ENCODE data around the gene SPTBN4.
"Not testable (repeated sequence)": the region's sequence is repeated elsewhere in the genome, so short reads cannot be mapped to it uniquely, and the experiment has no call there.

SPTBN4 gene

DNA sequence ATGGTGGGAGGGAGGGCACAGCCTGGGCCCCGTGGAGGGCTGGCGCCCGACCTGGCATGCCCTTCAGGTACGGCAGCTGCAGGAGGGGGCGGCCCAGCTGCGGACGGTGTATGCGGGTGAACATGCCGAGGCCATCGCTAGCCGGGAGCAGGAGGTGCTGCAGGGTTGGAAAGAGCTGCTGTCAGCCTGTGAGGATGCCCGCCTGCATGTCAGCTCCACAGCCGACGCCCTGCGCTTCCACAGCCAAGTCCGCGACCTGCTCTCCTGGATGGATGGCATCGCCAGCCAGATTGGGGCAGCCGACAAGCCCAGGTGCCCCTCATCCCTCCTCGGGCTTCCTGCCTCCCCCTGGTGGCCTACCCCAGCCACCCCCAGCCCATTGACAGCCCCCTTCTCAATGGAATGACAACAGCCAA is 93.3 kb downstream of the SPTBN4 start:
- no peak for DNase-seq (ENCODE audit: low read depth in 2 of 2)

DNA sequence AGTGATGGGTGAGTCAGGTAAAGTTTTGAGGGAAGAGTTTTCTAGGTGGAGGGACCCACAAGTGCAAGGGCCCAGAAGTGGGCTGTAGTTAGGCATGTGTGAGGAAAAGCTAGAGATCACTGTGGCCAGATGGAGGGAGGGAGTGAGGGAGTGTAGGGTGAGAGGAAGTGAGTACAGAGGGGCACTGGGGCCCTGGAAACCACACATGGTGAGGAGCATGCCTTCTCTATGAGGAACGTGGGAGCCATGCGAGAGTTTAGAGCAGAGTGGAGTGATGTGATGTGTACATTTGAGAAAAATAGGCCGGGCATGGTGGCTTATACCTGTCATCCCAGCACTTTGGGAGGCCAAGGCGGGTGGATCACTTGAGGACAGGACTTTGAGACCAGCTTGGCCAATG is 95.1 kb downstream of the SPTBN4 start:
- no peak for DNase-seq (ENCODE audit: low read depth in 2 of 2)

DNA sequence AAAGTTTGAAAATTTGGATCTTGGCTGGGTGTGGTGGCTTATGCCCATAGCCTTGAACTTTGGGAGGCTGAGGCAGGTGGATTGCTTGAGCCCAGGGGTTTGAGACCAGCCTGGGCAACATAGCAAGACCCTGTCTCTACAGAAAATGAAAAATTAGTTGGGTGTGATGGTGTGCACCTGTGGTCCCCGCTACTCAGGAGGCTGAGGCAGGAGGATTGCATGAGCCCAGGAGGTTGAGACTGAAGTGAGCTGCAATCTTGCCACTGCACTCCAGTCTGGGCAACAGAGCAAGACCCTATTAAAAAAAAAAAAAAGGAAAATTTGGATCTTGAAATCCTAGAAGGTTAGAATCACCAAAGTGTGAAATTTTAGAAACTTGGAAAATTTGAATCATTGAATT is 97.7 kb downstream of the SPTBN4 start:
- not testable (repeated sequence) for DNase-seq (ENCODE audit: low read depth in 2 of 2)

DNA sequence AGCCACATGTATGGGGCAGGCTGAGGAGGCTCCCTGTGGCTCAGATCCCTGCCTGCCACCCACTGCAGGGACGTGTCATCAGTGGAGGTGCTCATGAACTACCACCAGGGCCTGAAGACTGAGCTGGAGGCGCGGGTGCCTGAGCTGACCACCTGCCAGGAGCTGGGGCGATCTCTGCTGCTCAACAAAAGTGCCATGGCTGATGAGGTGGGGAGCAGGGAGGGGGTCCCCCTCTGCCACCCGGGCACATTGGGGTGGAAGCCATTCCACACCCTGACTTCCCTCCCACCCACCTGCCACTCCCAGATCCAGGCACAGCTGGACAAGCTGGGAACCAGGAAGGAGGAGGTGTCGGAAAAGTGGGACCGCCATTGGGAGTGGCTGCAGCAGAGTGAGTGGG is 98.6 kb downstream of the SPTBN4 start:
- DNase-seq (ENCODE audit: low read depth in 2 of 2): no peak

DNA sequence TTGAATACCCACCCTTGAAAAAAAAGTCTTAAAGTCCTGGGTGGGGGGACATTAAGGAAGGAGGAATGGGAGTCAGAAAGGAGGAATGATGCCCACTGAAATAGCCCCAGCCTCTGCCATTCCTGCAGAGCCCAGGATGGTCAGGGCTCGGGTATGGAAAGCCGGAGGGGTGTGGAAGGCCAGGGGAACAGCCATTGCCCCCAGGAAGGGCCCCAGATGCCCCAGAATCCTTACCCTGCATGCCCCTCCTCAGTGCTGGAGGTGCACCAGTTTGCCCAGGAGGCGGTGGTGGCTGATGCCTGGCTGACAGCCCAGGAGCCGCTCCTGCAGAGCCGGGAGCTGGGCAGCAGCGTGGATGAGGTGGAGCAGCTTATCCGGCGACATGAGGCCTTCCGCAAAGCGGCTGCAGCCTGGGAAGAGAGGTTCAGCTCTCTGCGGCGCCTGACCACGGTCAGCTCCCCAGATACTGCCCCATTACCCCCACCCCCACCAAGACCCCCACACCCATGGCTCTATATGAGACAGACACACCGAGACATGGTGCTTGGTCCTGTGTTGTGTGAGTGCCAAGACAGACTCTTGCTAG is 99.2 kb downstream of the SPTBN4 start:
- DNase-seq (ENCODE audit: low read depth in 2 of 2): no peak

DNA sequence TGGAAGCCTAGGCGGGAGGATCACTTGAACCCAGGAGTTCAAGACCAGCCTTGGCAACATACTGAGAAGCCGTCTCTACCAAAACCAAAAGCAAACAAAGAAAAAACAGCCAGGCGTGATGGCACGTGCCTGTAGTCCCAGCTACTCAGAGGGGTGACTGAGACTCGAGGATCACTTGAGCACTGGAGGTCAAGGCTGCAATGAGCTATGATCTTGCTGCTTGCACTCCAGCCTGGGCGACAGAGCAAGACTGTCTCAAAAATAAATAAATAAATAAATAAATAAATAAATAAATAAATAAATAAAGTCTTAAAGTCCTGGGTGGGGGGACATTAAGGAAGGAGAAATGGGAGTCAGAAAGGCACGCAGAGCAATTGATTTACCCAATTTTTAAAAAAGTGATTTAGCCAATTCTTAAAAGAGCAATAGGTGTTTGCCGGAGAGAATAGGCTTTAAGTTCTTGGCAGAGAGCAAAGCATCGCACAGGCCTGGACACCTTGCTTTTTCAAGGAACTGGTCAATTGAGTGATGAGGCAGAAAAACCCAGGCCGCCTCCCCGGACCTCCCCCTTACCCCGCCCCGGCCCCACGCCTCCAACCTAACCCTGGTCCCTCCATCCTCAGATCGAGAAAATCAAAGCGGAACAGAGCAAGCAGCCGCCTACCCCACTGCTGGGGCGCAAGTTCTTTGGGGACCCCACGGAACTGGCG is 100.4 kb downstream of the SPTBN4 start:
- no peak for DNase-seq (ENCODE audit: low read depth in 2 of 2)

DNA sequence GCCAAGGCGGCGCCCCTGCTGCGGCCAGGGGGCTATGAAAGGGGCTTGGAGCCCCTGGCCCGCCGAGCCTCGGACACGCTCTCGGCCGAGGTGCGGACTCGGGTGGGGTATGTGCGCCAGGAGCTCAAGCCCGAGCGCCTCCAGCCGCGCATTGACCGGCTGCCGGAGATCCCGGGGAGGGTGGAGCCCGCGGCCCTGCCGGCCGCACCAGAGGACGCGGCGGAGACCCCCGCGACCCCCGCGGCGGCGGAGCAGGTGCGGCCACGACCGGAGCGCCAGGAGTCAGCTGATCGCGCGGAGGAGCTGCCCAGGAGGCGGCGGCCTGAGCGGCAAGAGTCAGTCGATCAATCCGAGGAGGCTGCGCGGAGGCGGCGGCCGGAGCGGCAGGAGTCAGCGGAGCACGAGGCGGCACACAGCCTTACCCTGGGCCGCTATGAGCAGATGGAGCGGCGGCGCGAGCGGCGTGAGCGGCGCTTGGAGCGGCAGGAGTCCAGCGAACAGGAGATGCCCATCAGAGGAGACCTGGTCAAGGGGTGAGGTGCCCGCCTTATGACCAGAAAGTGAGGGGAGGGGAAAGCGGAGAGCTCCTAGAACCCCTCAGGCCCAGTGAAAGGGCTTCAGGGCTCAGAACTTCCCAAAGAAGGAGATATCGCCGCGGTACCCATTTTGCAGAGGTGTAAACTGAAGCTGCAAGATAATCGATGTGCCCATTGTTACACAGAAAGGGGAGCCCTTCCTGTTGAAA is 101.1 kb downstream of the SPTBN4 start:
- DNase-seq (ENCODE audit: low read depth in 2 of 2): no peak

DNA sequence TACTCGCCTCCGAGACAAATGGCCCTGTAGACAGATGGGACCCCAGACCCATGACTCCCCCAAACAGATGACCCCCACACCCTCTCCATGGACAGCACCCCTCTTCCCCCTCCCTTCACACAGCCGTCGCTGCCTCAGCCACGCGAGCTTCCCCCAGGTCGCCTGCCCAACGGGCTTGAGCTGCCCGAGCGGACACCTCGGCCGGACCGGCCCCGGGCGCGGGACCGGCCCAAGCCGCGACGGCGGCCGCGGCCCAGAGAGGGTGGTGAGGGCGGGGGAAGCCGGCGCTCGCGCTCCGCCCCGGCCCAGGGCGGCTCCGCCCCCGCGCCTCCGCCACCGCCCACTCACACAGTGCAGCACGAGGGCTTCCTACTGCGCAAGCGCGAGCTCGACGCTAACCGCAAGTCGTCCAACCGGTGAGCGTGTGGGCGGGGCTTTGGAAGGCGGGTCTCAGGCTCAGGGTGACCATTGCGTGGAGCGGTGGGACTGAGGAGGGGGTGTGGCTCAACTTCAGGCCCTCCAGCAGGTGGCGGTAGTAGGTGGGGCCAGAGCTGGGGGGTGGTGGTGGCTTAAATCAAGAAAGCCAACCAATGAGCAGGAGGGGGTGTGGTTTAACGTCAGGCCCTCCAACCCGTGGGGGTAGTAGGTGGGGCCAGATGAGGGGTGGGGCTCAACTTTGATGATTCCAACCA is 103.7 kb downstream of the SPTBN4 start:
- DNase-seq (ENCODE audit: low read depth in 2 of 2): peak; percentile 83 to 89

DNA sequence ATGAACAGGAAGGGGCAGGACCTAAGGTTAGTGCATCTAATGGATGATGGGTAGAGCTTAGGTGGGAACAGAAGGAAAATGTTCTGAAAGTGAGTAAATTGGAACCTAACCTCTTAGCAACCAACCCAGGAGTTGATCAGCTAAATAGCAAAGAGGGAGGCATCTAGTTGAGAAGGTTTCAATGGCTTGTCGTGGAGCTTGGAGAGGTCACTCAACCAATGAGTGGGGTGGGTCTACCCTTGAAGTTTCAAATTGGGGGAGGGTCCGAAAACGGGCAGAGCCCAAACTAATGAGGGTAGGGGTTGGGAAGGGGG is 104.2 kb downstream of the SPTBN4 start:
- no peak for DNase-seq (ENCODE audit: low read depth in 2 of 2)

DNA sequence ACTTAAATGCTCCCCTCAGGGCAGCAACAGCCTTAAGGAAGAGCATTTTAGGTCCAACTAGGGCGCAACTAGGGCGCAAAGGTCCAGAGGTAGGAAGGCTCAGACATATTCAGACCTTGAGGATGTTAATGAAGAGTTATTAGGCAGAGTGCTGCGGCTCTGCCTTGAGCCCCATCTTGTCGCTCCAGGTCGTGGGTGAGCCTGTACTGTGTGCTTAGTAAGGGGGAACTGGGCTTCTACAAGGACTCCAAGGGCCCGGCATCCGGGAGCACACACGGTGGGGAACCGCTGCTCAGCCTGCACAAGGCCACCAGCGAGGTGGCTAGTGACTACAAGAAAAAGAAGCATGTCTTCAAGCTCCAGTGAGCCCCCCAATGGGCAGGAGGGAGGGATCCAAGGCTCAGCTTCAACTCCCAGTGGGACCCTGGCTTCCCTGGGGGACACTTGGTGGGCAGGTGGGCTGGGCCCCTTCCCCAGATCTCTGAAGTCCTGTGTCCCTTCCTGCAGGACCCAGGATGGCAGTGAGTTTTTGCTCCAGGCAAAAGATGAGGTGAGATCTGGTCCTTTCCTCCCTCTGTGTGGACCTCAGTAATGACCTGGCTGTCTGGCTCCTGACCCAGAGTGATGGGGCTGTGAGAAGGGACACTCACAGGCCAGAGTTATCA is 105.2 kb downstream of the SPTBN4 start:
- no peak for DNase-seq (ENCODE audit: low read depth in 2 of 2)

DNA sequence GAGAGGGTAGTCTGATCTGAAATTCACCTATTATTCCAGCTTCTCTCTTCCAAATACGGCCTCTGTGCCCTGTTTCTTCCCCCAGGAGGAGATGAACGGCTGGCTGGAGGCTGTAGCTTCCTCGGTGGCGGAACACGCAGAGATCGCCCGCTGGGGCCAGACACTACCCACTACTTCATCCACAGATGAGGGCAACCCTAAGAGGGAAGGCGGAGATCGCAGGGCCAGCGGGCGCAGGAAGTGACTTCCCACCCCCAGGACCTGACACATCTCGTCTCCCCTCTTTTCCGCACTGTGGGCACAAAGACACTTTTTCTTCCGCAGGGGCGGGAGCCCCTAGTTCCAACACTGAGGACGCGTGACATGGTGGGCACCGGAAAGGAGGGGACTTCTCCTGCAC is 108.5 kb downstream of the SPTBN4 start:
- no peak for DNase-seq (ENCODE audit: low read depth in 2 of 2)

DNA sequence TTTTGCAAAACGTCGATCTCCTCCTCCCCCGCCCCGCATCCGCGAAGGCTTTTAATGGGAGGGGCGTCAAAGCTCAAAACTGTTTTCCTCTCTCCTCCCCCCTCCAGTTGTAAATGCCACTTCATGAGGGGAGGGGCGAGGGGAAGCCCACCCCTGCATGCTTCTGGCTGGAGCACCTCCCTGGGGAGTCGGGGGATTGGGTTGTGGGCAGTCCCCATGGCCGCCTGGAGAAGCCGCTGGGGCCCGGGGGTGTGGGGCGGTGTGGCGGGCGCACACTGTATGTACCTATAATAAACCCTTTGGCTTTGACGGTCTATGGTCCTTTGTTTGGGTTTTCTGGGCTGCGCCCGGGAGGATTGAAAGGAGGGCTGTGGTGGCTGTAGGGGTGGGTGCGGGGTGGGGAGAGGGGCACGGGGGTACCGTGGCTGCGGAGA is 109.4 kb downstream of the SPTBN4 start:
- no peak for DNase-seq (ENCODE audit: low read depth in 2 of 2)

DNA sequence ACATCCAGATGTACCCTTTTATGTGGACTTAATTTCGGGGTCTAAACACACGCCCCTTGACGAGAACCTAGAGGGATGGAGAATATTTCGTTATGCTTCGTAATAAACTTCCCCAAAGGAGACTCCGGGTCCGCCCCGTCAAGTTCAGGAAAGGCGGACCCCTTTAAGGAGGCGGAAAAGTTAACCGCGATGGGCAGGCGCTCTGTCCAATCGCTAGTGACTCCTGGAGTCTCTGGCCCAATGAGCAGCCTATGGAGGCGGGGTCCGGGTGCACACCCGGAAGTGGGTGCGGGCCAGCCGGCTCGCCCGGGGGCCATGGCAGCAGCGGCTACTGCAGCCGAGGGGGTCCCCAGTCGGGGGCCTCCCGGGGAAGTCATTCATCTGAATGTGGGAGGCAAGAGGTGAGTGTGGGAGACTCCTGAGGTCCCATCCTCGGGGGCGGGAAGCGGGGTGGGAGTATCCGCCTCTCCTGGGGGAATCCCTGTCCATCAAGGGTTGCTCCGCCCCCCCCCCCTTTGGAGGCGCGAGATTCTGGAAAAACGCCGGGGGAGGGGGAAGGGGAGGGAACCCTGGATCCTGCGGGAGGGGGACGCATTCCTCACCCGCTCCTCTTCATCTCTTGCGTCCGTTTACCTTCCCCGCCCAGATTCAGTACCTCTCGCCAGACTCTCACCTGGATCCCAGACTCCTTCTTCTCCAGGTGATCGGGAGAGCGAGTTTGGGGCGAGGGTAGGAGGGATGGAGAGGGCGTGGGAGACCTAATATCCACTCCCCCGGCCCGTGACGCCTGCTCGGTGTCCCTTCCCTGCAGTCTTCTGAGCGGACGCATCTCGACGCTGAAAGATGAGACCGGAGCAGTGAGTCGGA is 110.0 kb downstream of the SPTBN4 start, which contains the start of gene SHKBP1:
TSS of gene SHKBP1 (plus strand) at position 289 of the 867 bp plus-strand sequence. CDS start at position 316, 27 bp downstream.
- peak; percentile 86 to 87 for DNase-seq (ENCODE audit: low read depth in 2 of 2)

DNA sequence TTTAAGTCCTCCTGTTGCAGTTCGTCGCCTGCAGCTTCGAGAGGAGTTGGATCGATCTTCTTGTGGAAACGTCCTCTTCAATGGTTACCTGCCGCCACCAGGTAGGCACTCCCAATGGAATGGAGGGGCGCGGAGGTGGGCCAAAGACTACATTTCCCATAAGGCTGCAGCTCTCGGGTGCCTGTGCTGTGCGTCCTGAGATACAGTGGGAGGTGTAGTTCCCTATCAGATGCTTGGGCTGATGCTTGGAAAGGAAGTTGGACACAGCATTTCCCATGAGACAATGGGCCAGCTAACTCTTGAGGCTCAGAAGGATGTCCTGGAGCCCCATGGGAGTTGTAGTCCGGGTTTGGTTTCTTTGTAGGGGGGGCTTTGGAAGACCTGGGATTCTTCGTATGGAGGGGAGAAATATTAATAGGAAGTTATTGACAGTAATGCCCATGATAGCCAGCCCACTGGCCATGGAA is 111.7 kb downstream of the SPTBN4 start:
- DNase-seq (ENCODE audit: low read depth in 2 of 2): no peak

DNA sequence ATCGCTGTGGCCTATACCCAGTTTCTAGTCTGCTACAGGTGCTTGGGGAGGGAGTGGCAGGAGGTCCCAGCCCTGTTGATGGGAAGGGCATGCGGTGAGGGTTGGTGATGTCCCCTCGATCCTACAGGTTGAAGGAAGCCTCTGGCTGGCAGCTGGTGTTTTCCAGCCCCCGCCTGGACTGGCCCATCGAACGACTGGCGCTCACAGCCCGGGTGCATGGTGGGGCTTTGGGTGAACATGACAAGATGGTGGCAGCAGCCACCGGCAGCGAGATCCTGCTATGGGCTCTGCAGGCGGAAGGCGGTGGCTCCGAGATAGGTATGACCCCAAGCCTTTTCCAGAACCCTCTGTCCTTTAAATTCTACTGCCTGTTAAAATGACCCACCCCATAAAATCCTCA is 113.8 kb downstream of the SPTBN4 start:
- no peak for DNase-seq (ENCODE audit: low read depth in 2 of 2)

DNA sequence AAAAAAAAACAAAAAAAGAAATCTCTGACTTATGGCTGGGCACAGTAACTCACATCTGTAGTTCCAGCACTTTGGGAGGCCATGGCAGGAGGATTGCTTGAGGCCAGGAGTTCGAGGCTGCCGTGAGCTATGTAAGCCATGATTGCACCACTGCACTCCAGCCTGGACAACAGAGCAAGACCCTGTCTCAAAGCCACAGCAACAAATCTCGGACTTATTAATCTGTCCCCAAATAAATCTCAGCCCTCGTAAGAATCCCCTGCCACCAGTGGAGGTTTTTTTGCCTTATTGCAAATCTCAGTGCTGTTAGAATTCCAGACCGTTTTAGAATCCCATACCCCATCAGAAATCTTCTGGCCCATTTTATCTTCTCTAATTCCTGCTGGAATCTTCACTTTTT is 114.7 kb downstream of the SPTBN4 start:
- DNase-seq (ENCODE audit: low read depth in 2 of 2): no peak

DNA sequence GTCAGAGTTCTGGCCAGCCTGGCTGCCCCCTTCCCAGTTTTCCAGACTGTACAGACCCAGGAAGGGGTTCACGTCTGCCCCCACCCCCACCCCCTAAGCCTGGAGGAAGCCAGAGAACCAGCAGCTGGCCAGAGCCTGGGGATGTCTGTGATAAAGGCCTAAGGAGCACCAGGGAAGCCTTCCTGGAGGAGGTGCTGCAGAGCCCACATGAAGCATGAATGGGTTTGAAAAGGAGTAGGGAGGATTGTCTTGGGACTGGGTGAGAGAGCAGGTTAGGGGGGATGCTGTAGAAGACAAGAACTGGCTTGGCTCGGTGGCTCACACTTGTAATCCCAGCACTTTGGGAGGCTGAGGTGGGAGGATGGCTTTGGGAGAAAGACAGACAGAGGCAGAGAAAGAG is 115.7 kb downstream of the SPTBN4 start:
- no peak for DNase-seq (ENCODE audit: low read depth in 2 of 2)

DNA sequence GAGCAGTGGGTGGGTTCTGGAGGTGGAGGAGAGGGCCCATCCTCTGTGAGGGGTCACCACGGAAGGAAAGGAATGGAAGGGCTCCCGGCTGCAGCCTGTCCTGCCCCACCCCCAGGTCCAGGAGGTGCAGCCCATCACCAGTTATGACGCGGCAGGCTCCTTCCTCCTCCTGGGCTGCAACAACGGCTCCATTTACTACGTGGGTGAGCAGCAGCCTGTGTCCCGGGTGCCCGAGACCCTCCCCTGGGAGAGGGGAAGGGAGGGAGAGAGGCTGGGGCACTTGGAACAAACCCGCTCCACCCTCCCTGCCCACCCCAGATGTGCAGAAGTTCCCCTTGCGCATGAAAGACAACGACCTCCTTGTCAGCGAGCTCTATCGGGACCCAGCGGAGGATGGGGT is 116.5 kb downstream of the SPTBN4 start:
- DNase-seq (ENCODE audit: low read depth in 2 of 2): no peak

DNA sequence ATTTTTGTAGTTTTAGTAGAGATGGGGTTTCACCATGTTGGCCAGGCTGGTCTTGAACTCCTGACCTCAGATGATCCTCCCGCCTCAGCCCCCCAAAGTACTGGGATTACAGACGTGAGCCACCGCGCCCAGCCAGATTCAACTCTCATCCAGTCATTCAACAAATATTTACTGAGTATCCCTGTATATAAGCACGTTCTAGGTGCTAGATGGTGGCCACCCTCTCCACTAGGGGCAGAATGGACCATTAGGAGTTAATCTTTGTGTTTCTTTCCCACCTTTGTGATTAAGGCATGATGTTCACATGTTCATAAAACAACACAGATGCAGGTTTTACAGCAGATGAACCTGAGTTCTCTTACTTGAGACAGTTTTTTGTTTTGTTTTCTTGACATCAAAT is 117.2 kb downstream of the SPTBN4 start:
- no peak for DNase-seq (ENCODE audit: low read depth in 2 of 2)

DNA sequence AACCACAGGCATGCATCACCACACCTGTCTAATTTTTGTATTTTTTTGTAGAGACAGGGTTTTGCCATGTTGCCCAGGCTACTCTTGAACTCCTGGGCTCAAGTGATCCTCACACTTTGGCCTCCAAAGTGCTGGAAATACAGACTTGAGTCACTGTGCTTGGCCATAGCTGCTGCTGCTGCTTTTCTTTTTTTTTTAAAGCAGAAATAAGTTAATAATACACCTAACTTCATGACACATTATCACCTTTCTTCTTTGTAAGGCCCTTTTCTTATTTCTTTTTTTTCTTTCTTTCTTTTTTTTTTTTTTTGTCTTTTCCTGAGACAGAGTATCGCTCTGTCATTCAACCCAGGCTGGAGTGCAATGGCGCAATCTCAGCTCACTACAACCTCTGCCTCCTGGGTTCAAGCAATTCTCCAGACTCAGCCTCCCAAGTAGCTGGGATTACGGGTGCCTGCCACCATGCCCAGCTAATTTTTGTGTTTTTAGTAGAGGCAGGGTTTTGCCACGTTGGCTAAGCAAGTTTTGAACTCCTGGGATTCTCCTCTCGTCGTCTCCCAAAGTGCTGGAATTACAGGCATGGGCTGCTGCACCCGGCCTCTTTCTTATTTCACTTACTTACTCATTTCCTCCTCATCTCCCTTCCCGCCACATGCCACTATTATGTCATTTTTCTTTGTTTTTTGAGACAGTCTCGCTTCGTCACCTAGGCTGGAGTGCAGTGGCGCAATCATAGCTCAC is 118.6 kb downstream of the SPTBN4 start:
- no peak for DNase-seq (ENCODE audit: low read depth in 2 of 2)
